ENCODE measurements around the gene PEX5L.

Gene PEX5L

GRCh38 chr3:179981646-179982045 is 55.1 kb downstream of the PEX5L start:
- no peak for TF ChIP-seq CTCF (IDR thresholded peaks at IDR 0.05; ENCODE audit: insufficient read depth, missing control alignments)
- DNase-seq (ENCODE audit: insufficient read length, low spot score): no peak
- no peak for FAIRE-seq

- TF ChIP-seq CTCF (IDR thresholded peaks at IDR 0.05; ENCODE audit: insufficient read depth, missing control alignments): no peak
- DNase-seq (ENCODE audit: insufficient read length, low spot score): no peak
- FAIRE-seq: no peak
These were observed 59.4 kb downstream of the PEX5L start for GRCh38 chr3:179977356-179977755.

GRCh38 chr3:179973931-179974361 is 62.8 kb downstream of the PEX5L start:
- DNase-seq (ENCODE audit: insufficient read length, low spot score) (peak; percentile 15), FAIRE-seq (peak; percentile 94)
- TF ChIP-seq CTCF (IDR thresholded peaks at IDR 0.05; ENCODE audit: insufficient read depth, missing control alignments): no peak

GRCh38 chr3:179972881-179973423 is 63.8 kb downstream of the PEX5L start:
- DNase-seq (ENCODE audit: insufficient read length, low spot score) (no peak), FAIRE-seq (peak; percentile 81)

GRCh38 chr3:179971280-179971679 is 65.5 kb downstream of the PEX5L start:
- no peak for TF ChIP-seq CTCF (IDR thresholded peaks at IDR 0.05; ENCODE audit: insufficient read depth, missing control alignments)
- FAIRE-seq (peak; percentile 97), DNase-seq (ENCODE audit: insufficient read length, low spot score) (no peak)

More at GRCh38 chr3:179972881-179973423, 63.8 kb downstream of the PEX5L start:
- TF ChIP-seq CTCF (IDR thresholded peaks at IDR 0.05; ENCODE audit: insufficient read depth, missing control alignments): no peak

- DNase-seq (ENCODE audit: insufficient read length, low spot score) (no peak), FAIRE-seq (peak; percentile 80)
- TF ChIP-seq CTCF (IDR thresholded peaks at IDR 0.05; ENCODE audit: insufficient read depth, missing control alignments): no peak
These were observed 66.0 kb downstream of the PEX5L start for GRCh38 chr3:179970746-179971145.

GRCh38 chr3:179969525-179969924 is 67.2 kb downstream of the PEX5L start:
- DNase-seq (ENCODE audit: insufficient read length, low spot score): no peak
- peak; percentile 35 for FAIRE-seq
- TF ChIP-seq CTCF (IDR thresholded peaks at IDR 0.05; ENCODE audit: insufficient read depth, missing control alignments): no peak

Data from D721Med (cell line).